HepG2 (cell line): Measurements from ENCODE around the gene GTF2A1. TPM values are rescaled to one million over a fixed set of nuclear protein-coding genes. Genes with fewer than 3 reads are reported as not detected.

Experiments
- ATAC-seq: fragments of 200-7000 bp; cut with Tn5 transposase; 3 replicates; pipeline ENCODE4 v1.9.1; 2020; ENCODE audit warnings: mild to moderate bottlenecking, moderate library complexity
- BruUV-seq: library from RNA; stranded (reverse); fragments of 400-500 nt; replicated peaks from 2 replicates; lab custom pipeline; 2021; lab: Mats Ljungman, UMichigan
- CTCF ChIA-PET: fragments of 300-600 bp; formaldehyde crosslinking; extraction: SDS; loops from one replicate; lab custom pipeline; 2021; ENCODE audit warnings: low total read pairs, inconsistent platforms, low intra/inter-chr PET ratio; lab: Yijun Ruan, JAX
- POLR2A ChIA-PET: fragments of 350-600 bp; sonication (Branson Sonifier 250); formaldehyde crosslinking; loops from one replicate; lab custom pipeline; 2020; ENCODE audit warnings: antibody characterized with exemption, inconsistent platforms; lab: Yijun Ruan, JAX
- DNase-seq: peaks from one replicate; pipeline ENCODE4 v3.0.0-alpha.2; 2015; ENCODE audit warnings: low spot score
- FAIRE-seq: peaks from 3 replicates; lab custom pipeline; 2011; peaks lifted over from hg19 to GRCh38; lab: Jason Lieb, UNC
- H2AFZ ChIP-seq: one replicate; pipeline ENCODE4 v1.6.1; 2011; ENCODE audit warnings: low read length, inconsistent platforms
- H3K27ac ChIP-seq: fragments of 300-600 bp; 3 replicates; pipeline ENCODE4 v1.8.0; 2011; ENCODE audit warnings: mixed run types, mild to moderate bottlenecking, mixed read lengths, low read length, inconsistent platforms; ENCODE audit not compliant: insufficient read depth; ENCODE audit errors: extremely low read length
- H3K27me3 ChIP-seq, 2 experiments: fragments of 200-600 bp in 1 of 2; 2 replicates in 1 of 2; 3 replicates in 1 of 2; pipeline versions ENCODE4 v1.6.0 to v1.8.0; 2011; ENCODE audit warnings: low read length in 2 of 2, mild to moderate bottlenecking in 2 of 2, moderate library complexity in 2 of 2, inconsistent platforms in 1 of 2; ENCODE audit not compliant: insufficient read depth in 2 of 2, control insufficient read depth in 1 of 2
- H3K36me3 ChIP-seq, 2 experiments: fragments of 200-600 bp in 1 of 2; replicated peaks in 1 of 2; 2 replicates in 1 of 2; 3 replicates in 1 of 2; pipeline versions ENCODE4 v1.5.1 to v1.8.0; 2011; ENCODE audit warnings: low read length in 2 of 2, inconsistent platforms in 1 of 2; ENCODE audit not compliant: insufficient read depth in 2 of 2, control insufficient read depth in 1 of 2
- H3K4me1 ChIP-seq: 2 replicates; pipeline ENCODE4 v1.5.1; 2012; ENCODE audit warnings: low read length, inconsistent platforms; ENCODE audit not compliant: insufficient read depth
- H3K4me2 ChIP-seq: 2 replicates; pipeline ENCODE4 v1.6.0; 2011; ENCODE audit warnings: low read depth, low read length, inconsistent platforms
- H3K4me3 ChIP-seq, 3 experiments: fragments of 200-600 bp in 1 of 3; sonication (generic), shearing (Covaris generic) in 1 of 3; replicated peaks in 1 of 3; 2 replicates each; pipeline ENCODE4 v1.5.1; 2011 to 2016; ENCODE audit warnings: low read length in 3 of 3, inconsistent platforms in 2 of 3, low read depth in 2 of 3, mild to moderate bottlenecking in 2 of 3, control low read depth in 1 of 3, mixed read lengths in 1 of 3; ENCODE audit not compliant: insufficient read depth in 1 of 3
- H3K79me2 ChIP-seq: one replicate; pipeline ENCODE4 v1.6.1; 2011; ENCODE audit warnings: low read length, inconsistent platforms; ENCODE audit not compliant: insufficient read depth
- H3K9ac ChIP-seq: 2 replicates; pipeline ENCODE4 v1.6.0; 2011; ENCODE audit warnings: mild to moderate bottlenecking, low read depth, low read length, inconsistent platforms; ENCODE audit not compliant: insufficient read depth
- H3K9me3 ChIP-seq: 2 replicates; pipeline ENCODE4 v1.5.1; 2012; ENCODE audit warnings: mild to moderate bottlenecking, low read length
- H4K20me1 ChIP-seq: 2 replicates; pipeline ENCODE4 v1.6.0; 2011; ENCODE audit warnings: inconsistent platforms, mild to moderate bottlenecking, low read length, moderate library complexity; ENCODE audit not compliant: insufficient read depth
- BORCS8-MEF2B ChIP-seq: sonication (generic); formaldehyde crosslinking; IDR thresholded peaks from 2 replicates; pipeline ENCODE4 v1.8.0; 2022; ENCODE audit warnings: mild to moderate bottlenecking, missing genetic modification reagents
- CBFB ChIP-seq: sonication (generic); formaldehyde crosslinking; IDR thresholded peaks from 2 replicates; pipeline ENCODE4 v1.4.0; 2020; ENCODE audit warnings: missing genetic modification reagents
- CREM ChIP-seq, 2 experiments: sonication (generic) in 1 of 2; formaldehyde crosslinking in 1 of 2; IDR thresholded peaks; 2 replicates each; pipeline versions ENCODE4 v1.4.0 to v1.6.1; 2016 to 2020; ENCODE audit warnings: antibody characterized with exemption in 1 of 2, mild to moderate bottlenecking in 1 of 2, missing genetic modification reagents in 1 of 2
- MAZ ChIP-seq, 2 experiments: sonication (generic) in 1 of 2; formaldehyde crosslinking in 1 of 2; IDR thresholded peaks; 2 replicates each; pipeline versions ENCODE4 v1.5.0 to v1.6.1; 2012 to 2020; ENCODE audit warnings: low read depth in 2 of 2, mild to moderate bottlenecking in 2 of 2, borderline replicate concordance in 1 of 2, improper control_type of control experiment in 1 of 2, low read length in 1 of 2, missing genetic modification reagents in 1 of 2, moderate library complexity in 1 of 2
- RAD21 ChIP-seq: fragments of 450-650 bp; formaldehyde crosslinking; IDR thresholded peaks from 2 replicates; pipeline ENCODE4 v1.5.0; 2020; ENCODE audit warnings: mild to moderate bottlenecking
- RBM39 ChIP-seq: fragments of 200-400 bp; formaldehyde crosslinking; IDR thresholded peaks from one replicate; pipeline ENCODE4 v1.6.1; 2018; ENCODE audit warnings: antibody characterized with exemption, mild to moderate bottlenecking, low read depth, low read length; ENCODE audit not compliant: poor library complexity, severe bottlenecking
- SMAD3 ChIP-seq: sonication (generic); formaldehyde crosslinking; IDR thresholded peaks from 2 replicates; pipeline ENCODE4 v1.4.0; 2020; ENCODE audit warnings: missing genetic modification reagents
- TMF1 ChIP-seq: sonication (generic); formaldehyde crosslinking; IDR thresholded peaks from 2 replicates; pipeline ENCODE4 v1.8.1; 2022; ENCODE audit warnings: low read depth, missing genetic modification reagents
- ZBTB8A ChIP-seq: sonication (generic); formaldehyde crosslinking; IDR thresholded peaks from 2 replicates; pipeline ENCODE4 v1.4.0; 2020; ENCODE audit warnings: mild to moderate bottlenecking, low read depth, missing genetic modification reagents, borderline replicate concordance
- ZNF274 ChIP-seq: sonication (generic); formaldehyde crosslinking; IDR thresholded peaks from 2 replicates; pipeline ENCODE4 v1.5.1; 2020; ENCODE audit warnings: mild to moderate bottlenecking, missing genetic modification reagents
- WGBS: methylation state at CpG from one replicate; pipeline ENCODE4 v1.1.6; 2017; ENCODE audit warnings: low lambda C conversion rate; 5-methylcytosine and 5-hydroxymethylcytosine counted together
- in situ Hi-C: cut with HindIII; loops from 2 replicates; pipeline ENCODE4 v1.10.0; 2017; ENCODE audit warnings: low pct_unique_long_range_greater_than_20kb; ENCODE audit not compliant: extremely low pct_ligation_motif_present
- intact Hi-C: fragments of 100-400 bp; cut with micrococcal nuclease; formaldehyde crosslinking; loops from one replicate; pipeline ENCODE4 v1.10.0; 2022; ENCODE audit not compliant: unreplicated experiment
- polyA plus RNA-seq, 8 experiments: library from polyadenylated mRNA; depleted of rRNA in 3 of 8; stranded (reverse) in 7 of 8; unstranded in 1 of 8; fragments of >200 nt; fragmentation: Illumina TruSeq in 4 of 8; extraction: Trizol in 4 of 8; gene quantifications; 2 replicates each; pipeline versions ENCODE4 v1.2.1 to v1.2.3, GENCODE V29; 2011 to 2016; ENCODE audit warnings: low read depth in 4 of 8, missing spikeins in 1 of 8, mixed read lengths in 1 of 8; ENCODE audit not compliant: insufficient read depth in 1 of 8
- total RNA-seq, 5 experiments: library from RNA; depleted of rRNA; stranded (reverse); fragments of >200 nt; fragmentation: Illumina TruSeq; extraction: Trizol; gene quantifications; 2 replicates each; pipeline ENCODE4 v1.2.3, GENCODE V29; 2016; ENCODE audit warnings: low read depth in 1 of 5
- TF ChIP-seq, protein P1 (sequence below): sonication (generic); formaldehyde crosslinking; IDR thresholded peaks from 2 replicates; pipeline ENCODE4 v1.5.0; 2020; ENCODE audit warnings: mild to moderate bottlenecking, missing genetic modification reagents

The GTF2A1 gene
- total and polyA plus RNA-seq, 2 of the 13 experiments (the other 11 are each of a cell fraction or from before 2014, with no cell fraction given) = 14.9 to 17.5 TPM

DNA sequence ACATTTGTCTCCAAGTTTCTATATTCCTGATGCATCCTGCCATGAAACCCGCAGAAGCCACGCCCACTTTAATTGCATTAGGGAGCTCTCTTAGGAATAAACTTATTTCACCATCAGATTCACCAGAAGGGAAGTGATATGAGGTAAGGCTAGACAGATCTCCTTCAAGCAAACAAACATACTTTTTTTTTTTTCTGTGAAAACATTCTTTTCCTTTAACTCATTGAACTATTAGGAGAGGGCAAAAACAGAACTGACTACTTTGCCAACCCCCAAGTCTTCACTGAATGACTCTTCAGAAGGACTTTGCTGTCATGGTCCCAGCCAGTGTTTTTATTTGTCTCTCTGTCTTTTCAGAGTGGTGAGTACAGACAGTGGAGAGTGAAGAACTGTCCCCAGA, 48.4 kb downstream of the GTF2A1 start:
- no peak for FAIRE-seq
- in situ Hi-C loops = no loop called here
- no TSS peak for BruUV-seq

GRCh38 chr14:81170829-81171195, 49.9 kb downstream of the GTF2A1 start:
- WGBS = 13% methylated on average over 3 of the region's 3 CpGs
- no peak for ATAC-seq
- Histone ChIP-seq H3K9me3 (no peaks in the 10 kb centered on the region), H2AFZ (no peak overlapping the region), H3K4me2 (peak overlapping the region; percentile 83), H3K4me1 (peaks cover 24% of the 10 kb centered on the region), H3K27me3 (no peaks in the 10 kb centered on the region), H3K4me3 (peak overlapping the region in 1 of 3 experiments; percentile 80; a peak in 1 of 6 replicates), H3K27ac (peak overlapping the region; percentile 91), H4K20me1 (no peaks in the 10 kb centered on the region), H3K79me2 (no peaks in the 10 kb centered on the region), H3K36me3 (no peaks in the 10 kb centered on the region), H3K9ac (peak overlapping the region; percentile 84)
- no peak for FAIRE-seq
- no peak for DNase-seq
- TF ChIP-seq ZNF274 (CRISPR knock-in tag) = no peak
- 0 out of 2 replicates have a peak, but pooled peaks have one; percentile 1 for TF ChIP-seq CREM (IDR thresholded peaks at IDR 0.05)
- no peak for TF ChIP-seq CREM (CRISPR knock-in tag; IDR thresholded peaks at IDR 0.05)
- TF ChIP-seq RAD21 = 0 out of 2 replicates have a peak, but pooled peaks have one; percentile 2
- TF ChIP-seq RBM39 = no peak
- TF ChIP-seq TMF1 (CRISPR knock-in tag) = 0 out of 2 replicates have a peak, but pooled peaks have one; percentile 13
- intact Hi-C loops = loop anchor here (1.0 to 2.0 kb wide), 3 partner anchors 175 to 294 kb away; no protein-coding TSS in a partner anchor
- in situ Hi-C loops = no loop called here
- ChIA-PET POLR2A (interaction anchor here (1.0 to 1.7 kb wide), 4 partner anchors 9 to 295 kb away, joined by 3 to 20 read pairs (median 6); partner anchors contain the start of genes CEP128 and GTF2A1), CTCF (interaction anchor here (1.7 kb wide), 1 partner anchor 174 kb away, joined by 9 read pairs; no protein-coding TSS in a partner anchor)
- TSS peak; percentile 95 for BruUV-seq

More for the DNA sequence above, 48.4 kb downstream of the GTF2A1 start:
- Histone ChIP-seq H3K4me1 (peaks cover 16% of the 10 kb centered on the region), H3K9me3 (no peaks in the 10 kb centered on the region), H3K27ac (no peak overlapping the region), H3K27me3 (no peaks in the 10 kb centered on the region), H3K4me3 (no peak overlapping the region), H3K9ac (no peak overlapping the region), H3K79me2 (no peaks in the 10 kb centered on the region), H3K36me3 (no peaks in the 10 kb centered on the region), H4K20me1 (no peaks in the 10 kb centered on the region), H3K4me2 (no peak overlapping the region), H2AFZ (no peak overlapping the region)
- DNase-seq (no peak), ATAC-seq (no peak)
- TF ChIP-seq ZBTB8A (CRISPR knock-in tag) = no peak
- TF ChIP-seq MAZ (IDR thresholded peaks at IDR 0.05; ENCODE audit: borderline replicate concordance, low read depth, low read length) = no peak
- no peak for TF ChIP-seq MAZ (CRISPR knock-in tag; IDR thresholded peaks at IDR 0.05; ENCODE audit: low read depth)
- TF ChIP-seq CBFB (CRISPR knock-in tag) = no peak
- TF ChIP-seq, protein P1, sequence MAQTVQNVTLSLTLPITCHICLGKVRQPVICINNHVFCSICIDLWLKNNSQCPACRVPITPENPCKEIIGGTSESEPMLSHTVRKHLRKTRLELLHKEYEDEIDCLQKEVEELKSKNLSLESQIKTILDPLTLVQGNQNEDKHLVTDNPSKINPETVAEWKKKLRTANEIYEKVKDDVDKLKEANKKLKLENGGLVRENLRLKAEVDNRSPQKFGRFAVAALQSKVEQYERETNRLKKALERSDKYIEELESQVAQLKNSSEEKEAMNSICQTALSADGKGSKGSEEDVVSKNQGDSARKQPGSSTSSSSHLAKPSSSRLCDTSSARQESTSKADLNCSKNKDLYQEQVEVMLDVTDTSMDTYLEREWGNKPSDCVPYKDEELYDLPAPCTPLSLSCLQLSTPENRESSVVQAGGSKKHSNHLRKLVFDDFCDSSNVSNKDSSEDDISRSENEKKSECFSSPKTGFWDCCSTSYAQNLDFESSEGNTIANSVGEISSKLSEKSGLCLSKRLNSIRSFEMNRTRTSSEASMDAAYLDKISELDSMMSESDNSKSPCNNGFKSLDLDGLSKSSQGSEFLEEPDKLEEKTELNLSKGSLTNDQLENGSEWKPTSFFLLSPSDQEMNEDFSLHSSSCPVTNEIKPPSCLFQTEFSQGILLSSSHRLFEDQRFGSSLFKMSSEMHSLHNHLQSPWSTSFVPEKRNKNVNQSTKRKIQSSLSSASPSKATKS (CRISPR knock-in tag) = no peak
- no peak for TF ChIP-seq SMAD3 (CRISPR knock-in tag)
- no peak for TF ChIP-seq BORCS8-MEF2B (CRISPR knock-in tag)
- ChIA-PET POLR2A (interaction anchor here (1.9 kb wide), 1 partner anchor 47 kb away, joined by 5 read pairs; no protein-coding TSS in a partner anchor), CTCF (no interaction called here)
- intact Hi-C loops = no loop called here
- 75% methylated on average over 2 of the region's 2 CpGs for WGBS
